ENCODE results near the gene TMEM134. TPM values are rescaled to one million over a fixed set of nuclear protein-coding genes. Genes with fewer than 3 reads are reported as not detected.

Gene TMEM134
- total RNA-seq, 1 donor from 2014 or later: 38.0 TPM

DNA sequence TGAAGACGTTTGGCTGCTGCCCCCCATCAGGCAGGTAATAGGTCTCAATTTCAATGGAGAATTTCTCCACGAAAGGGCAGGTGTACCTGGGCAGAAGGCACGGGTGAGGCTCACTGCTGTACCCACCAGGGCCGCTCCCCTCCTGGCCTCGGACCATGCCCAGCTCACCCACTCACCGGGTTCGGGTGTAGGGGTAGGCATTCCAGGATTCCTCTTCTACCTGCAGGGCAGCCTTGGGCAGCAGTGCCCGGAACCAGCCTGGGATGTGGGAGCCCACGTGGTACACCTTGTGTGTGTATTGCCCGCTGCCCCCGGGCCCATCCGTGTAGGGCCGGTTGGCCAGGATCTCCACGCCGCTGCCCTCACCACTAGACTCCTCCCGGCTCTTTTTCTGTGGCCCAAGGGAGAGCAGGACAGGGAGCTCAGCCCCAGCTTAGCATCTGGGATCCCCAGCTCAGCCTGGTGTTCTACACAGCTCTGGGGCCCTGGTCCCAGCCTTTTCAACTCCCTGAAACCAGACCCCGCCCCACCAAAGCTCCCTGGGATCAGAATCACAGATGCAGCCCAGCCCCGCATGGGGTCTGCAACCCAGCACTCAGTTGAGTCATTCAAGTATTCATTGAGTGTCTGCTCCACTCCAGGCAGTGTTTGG lies 33.4 kb upstream of the TMEM134 start:
- H3K79me2 ChIP-seq (ENCODE audit: insufficient read depth, low read length): peaks cover 30% of the 10 kb centered on the region
- peak overlapping the region; percentile 87 for H3K4me2 ChIP-seq (ENCODE audit: low read length)
- TF ChIP-seq, protein P1, sequence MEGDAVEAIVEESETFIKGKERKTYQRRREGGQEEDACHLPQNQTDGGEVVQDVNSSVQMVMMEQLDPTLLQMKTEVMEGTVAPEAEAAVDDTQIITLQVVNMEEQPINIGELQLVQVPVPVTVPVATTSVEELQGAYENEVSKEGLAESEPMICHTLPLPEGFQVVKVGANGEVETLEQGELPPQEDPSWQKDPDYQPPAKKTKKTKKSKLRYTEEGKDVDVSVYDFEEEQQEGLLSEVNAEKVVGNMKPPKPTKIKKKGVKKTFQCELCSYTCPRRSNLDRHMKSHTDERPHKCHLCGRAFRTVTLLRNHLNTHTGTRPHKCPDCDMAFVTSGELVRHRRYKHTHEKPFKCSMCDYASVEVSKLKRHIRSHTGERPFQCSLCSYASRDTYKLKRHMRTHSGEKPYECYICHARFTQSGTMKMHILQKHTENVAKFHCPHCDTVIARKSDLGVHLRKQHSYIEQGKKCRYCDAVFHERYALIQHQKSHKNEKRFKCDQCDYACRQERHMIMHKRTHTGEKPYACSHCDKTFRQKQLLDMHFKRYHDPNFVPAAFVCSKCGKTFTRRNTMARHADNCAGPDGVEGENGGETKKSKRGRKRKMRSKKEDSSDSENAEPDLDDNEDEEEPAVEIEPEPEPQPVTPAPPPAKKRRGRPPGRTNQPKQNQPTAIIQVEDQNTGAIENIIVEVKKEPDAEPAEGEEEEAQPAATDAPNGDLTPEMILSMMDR (IDR thresholded peaks at IDR 0.05; ENCODE audit: insufficient read depth, low read depth, low read length): no peak
- TF ChIP-seq EZH2 (IDR thresholded peaks at IDR 0.05; ENCODE audit: insufficient read depth, low read length): no peak
- FAIRE-seq (no peak), DNase-seq (ENCODE audit: low read depth) (no peak)
- peaks cover 8% of the 10 kb centered on the region for H3K4me1 Mint-ChIP-seq (ENCODE audit: low read depth, unreplicated experiment)
- peaks cover 43% of the 10 kb centered on the region for H4K20me1 ChIP-seq (ENCODE audit: insufficient read depth, low read length)
- peaks cover 32% of the 10 kb centered on the region for H3K4me1 ChIP-seq (ENCODE audit: insufficient read depth, low read length)
- no peak overlapping the region for H3K9ac ChIP-seq (ENCODE audit: low read length)
- H3K4me3 ChIP-seq (ENCODE audit: insufficient read depth, low read depth, low read length): no peak overlapping the region
- H3K36me3 ChIP-seq (ENCODE audit: insufficient read depth, low read length): peaks cover 2% of the 10 kb centered on the region
- H2AFZ ChIP-seq (ENCODE audit: low read depth, low read length): no peak overlapping the region
- no peaks in the 10 kb centered on the region for H3K27me3 ChIP-seq (ENCODE audit: insufficient read depth, low read length)
- no peaks in the 10 kb centered on the region for H3K27me3 Mint-ChIP-seq (ENCODE audit: low read depth, unreplicated experiment)
- no peaks in the 10 kb centered on the region for H3K9me3 Mint-ChIP-seq (ENCODE audit: unreplicated experiment)
- H3K9me3 ChIP-seq (ENCODE audit: insufficient read depth, low read depth, low read length): no peaks in the 10 kb centered on the region
- peak overlapping the region; percentile 58 for H3K4me3 Mint-ChIP-seq (ENCODE audit: unreplicated experiment)
- H3K27ac Mint-ChIP-seq (ENCODE audit: unreplicated experiment): no peak overlapping the region
- peaks cover 14% of the 10 kb centered on the region for H3K36me3 Mint-ChIP-seq (ENCODE audit: low read depth, unreplicated experiment)
- no peak overlapping the region for H3K27ac ChIP-seq (ENCODE audit: low read depth, low read length)

DNA sequence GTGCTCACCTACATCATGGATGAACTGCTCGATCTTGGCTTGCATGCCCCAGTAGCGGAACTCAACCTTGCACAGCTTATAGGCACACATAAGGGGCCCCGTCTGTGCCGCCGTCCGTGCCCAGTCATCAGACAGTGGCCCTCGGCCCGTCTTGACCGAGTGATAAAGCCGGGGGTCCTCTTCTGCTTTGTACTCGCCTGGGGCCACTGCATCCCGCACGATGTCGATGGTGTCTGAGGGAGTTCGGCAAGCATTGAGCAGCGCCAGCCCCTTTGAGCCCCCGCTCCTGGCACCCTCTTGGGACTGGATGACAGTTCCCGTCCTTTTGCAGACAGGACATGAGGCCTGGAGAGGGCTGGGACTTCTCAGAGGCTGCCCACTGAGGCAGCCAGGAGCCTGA lies 32.8 kb upstream of the TMEM134 start:
- no peak for FAIRE-seq
- TF ChIP-seq, protein P1 (IDR thresholded peaks at IDR 0.05; ENCODE audit: insufficient read depth, low read depth, low read length): no peak
- TF ChIP-seq EZH2 (IDR thresholded peaks at IDR 0.05; ENCODE audit: insufficient read depth, low read length): no peak
- Histone ChIP-seq H3K27ac (ENCODE audit: low read depth, low read length) (no peak overlapping the region), H2AFZ (ENCODE audit: low read depth, low read length) (no peak overlapping the region), H3K4me1 (ENCODE audit: insufficient read depth, low read length) (peaks cover 26% of the 10 kb centered on the region), H3K9me3 (ENCODE audit: insufficient read depth, low read depth, low read length) (no peaks in the 10 kb centered on the region), H4K20me1 (ENCODE audit: insufficient read depth, low read length) (peaks cover 37% of the 10 kb centered on the region), H3K9ac (ENCODE audit: low read length) (no peak overlapping the region), H3K79me2 (ENCODE audit: insufficient read depth, low read length) (peaks cover 24% of the 10 kb centered on the region), H3K4me3 (ENCODE audit: insufficient read depth, low read depth, low read length) (no peak overlapping the region), H3K36me3 (ENCODE audit: insufficient read depth, low read length) (peaks cover 2% of the 10 kb centered on the region), H3K27me3 (ENCODE audit: insufficient read depth, low read length) (no peaks in the 10 kb centered on the region), H3K4me2 (ENCODE audit: low read length) (no peak overlapping the region)
- H3K27ac Mint-ChIP-seq (ENCODE audit: unreplicated experiment): no peak overlapping the region
- no peaks in the 10 kb centered on the region for H3K27me3 Mint-ChIP-seq (ENCODE audit: low read depth, unreplicated experiment)
- no peak for DNase-seq (ENCODE audit: low read depth)
- H3K36me3 Mint-ChIP-seq (ENCODE audit: low read depth, unreplicated experiment): peaks cover 14% of the 10 kb centered on the region
- H3K4me1 Mint-ChIP-seq (ENCODE audit: low read depth, unreplicated experiment): peaks cover 6% of the 10 kb centered on the region
- H3K9me3 Mint-ChIP-seq (ENCODE audit: unreplicated experiment): no peaks in the 10 kb centered on the region
- no peak overlapping the region for H3K4me3 Mint-ChIP-seq (ENCODE audit: unreplicated experiment)
